Coronary artery (tissue), 2 donors: ENCODE results near the gene MGAT5.

Source experiments
- DNase-seq: peaks from one replicate; pipeline ENCODE4 v3.0.0-alpha.2; 2017; ENCODE audit warnings: low spot score
- H3K27ac ChIP-seq, 2 donors: fragments of 200-600 bp; sonication (generic); one replicate each; pipeline ENCODE4 v1.5.1; 2016 to 2019
- H3K4me3 ChIP-seq: fragments of 200-600 bp; sonication (generic); 2 replicates; pipeline ENCODE4 v1.5.1; 2016; ENCODE audit warnings: mild to moderate bottlenecking, moderate library complexity
- TF ChIP-seq, protein P1 (sequence below): fragments of 200-600 bp; sonication (generic); IDR thresholded peaks from one replicate; pipeline ENCODE4 v1.5.1; 2019; ENCODE audit warnings: antibody characterized with exemption

MGAT5 gene

DNA sequence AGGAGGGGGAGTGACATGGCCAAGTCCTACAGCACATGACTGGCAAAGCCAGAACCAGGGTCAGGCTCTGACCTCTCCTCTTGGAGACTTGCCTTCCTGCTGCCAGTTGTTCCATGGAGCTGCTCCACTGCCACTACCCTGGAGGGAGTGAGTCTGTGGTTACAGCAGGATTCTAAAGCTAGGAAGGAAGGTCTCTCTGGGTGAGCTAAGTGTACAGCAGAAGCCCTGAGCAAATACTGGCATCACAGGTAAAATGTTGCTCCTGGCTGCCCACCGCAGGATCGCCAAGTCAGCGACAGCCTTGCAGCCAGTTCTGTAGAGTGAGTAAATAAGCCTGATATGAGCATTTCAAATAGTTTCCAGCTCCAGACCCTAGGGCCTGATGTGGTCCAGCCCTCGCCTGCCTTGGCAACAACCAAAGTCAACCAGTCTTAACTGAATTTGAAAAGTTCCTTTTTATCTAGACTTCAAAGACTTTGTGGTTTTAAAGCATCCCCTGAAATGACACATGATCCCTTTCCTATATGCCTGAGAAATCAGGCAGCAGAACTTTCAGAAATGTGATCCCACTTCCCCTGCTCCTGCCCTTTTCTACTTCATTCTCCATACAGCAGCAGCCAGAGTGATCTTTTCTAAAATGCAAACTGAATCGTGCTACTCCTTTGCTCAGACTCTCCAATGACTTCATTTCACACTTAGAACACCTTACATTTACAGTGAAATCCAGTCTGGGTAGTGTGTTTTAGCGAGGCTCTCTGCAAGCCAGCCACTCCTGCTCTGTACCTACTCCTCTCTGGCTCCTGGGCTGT is 114.3 kb downstream of the MGAT5 start:
- no peak for DNase-seq
- TF ChIP-seq, protein P1, sequence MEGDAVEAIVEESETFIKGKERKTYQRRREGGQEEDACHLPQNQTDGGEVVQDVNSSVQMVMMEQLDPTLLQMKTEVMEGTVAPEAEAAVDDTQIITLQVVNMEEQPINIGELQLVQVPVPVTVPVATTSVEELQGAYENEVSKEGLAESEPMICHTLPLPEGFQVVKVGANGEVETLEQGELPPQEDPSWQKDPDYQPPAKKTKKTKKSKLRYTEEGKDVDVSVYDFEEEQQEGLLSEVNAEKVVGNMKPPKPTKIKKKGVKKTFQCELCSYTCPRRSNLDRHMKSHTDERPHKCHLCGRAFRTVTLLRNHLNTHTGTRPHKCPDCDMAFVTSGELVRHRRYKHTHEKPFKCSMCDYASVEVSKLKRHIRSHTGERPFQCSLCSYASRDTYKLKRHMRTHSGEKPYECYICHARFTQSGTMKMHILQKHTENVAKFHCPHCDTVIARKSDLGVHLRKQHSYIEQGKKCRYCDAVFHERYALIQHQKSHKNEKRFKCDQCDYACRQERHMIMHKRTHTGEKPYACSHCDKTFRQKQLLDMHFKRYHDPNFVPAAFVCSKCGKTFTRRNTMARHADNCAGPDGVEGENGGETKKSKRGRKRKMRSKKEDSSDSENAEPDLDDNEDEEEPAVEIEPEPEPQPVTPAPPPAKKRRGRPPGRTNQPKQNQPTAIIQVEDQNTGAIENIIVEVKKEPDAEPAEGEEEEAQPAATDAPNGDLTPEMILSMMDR = no peak
- Histone ChIP-seq H3K27ac (peak overlapping the region; percentile 53 to 66), H3K4me3 (no peak overlapping the region)

DNA sequence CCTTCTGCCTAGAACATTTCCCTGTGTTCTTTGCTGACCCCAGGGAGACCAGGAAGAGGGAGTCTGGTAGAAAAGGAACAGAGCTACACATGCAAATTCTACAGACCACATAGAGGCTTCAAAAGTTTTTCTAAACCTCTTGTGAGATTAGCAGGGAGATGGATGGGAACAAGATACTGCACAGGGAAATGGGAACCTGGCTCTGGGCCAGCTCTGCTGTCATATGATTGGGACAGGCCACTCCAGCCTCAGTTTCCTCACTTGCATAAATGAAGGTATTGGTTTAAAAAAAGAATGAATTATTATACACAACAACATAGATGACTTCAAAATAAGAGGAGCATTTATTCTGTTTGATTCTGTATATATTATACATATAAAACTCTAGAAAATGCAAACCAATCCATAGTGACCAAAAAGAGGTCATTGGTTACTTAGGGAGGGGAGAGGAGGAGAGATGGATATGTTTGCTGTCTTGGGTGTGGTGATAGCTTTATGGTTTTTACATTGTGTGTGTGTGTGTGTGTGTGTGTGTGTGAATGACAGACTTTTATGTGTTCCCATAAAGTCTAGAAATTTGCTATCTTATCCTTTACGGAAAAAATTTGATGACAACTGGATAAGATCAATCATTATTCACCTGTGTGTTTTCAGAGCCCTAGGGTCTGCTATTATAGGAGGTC is 115.5 kb downstream of the MGAT5 start:
- Histone ChIP-seq H3K4me3 (no peak overlapping the region), H3K27ac (peak overlapping the region in 1 of 2 donors; percentile 53)
- TF ChIP-seq, protein P1 = no peak
- no peak for DNase-seq

DNA sequence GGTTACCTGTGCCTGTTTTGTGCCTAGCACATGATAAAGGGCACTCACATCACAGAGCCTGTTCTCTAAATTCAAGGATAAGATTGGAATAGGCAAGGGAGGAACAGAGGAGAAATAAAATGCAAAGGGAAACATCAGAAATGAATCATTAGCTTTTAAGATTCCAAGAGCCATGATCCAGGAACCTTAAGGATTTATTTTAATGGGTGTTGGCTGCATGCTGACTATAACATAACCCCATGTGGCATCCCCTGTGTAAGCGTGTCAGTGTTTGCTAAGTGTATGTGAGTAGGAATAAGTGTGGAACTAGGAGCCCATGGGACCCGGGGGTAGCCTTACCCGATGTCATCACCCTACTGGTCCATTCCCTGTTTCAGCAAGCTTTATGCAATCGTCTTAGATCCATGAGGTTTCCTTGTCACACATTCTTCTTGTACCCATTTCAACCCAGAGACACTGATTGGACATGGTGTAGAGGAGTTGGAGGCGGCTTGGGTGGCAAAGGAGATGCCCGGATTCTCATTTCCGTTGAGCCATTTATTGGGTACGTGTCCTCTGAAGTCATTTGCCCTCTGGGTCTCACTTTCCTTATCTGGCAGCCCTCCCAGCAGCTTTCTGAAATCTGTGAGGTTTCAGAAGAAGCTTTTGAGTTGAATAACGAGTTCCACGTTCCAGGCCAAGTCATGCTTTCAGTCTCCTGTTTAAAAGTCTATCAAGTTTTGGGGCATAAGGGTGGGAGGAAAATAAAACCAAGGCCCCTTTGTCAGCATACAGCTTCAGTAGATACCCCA is 117.0 kb downstream of the MGAT5 start:
- no peak for DNase-seq
- Histone ChIP-seq H3K27ac (no peak overlapping the region), H3K4me3 (no peak overlapping the region)
- TF ChIP-seq, protein P1 = no peak

DNA sequence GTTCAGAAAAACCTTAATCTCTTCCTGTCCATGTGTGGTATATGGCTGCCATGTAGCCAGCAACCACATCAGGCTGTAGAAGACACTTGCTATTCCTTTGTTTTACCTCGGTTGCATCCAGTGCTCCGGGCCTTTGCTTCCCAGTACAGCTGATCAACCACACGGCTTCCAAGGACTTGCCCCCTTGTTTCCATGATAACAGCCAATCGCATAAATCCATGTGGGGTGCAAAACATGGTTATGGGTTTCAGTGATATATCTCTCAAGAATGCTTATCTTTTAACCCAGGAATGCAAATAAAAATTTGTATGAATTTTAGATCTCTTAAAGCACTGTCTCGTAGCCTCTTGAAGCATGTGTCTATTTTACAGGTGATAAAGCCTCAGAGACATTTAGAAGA is 118.3 kb downstream of the MGAT5 start:
- no peak overlapping the region for H3K27ac ChIP-seq
- DNase-seq = no peak
- TF ChIP-seq, protein P1 = no peak

DNA sequence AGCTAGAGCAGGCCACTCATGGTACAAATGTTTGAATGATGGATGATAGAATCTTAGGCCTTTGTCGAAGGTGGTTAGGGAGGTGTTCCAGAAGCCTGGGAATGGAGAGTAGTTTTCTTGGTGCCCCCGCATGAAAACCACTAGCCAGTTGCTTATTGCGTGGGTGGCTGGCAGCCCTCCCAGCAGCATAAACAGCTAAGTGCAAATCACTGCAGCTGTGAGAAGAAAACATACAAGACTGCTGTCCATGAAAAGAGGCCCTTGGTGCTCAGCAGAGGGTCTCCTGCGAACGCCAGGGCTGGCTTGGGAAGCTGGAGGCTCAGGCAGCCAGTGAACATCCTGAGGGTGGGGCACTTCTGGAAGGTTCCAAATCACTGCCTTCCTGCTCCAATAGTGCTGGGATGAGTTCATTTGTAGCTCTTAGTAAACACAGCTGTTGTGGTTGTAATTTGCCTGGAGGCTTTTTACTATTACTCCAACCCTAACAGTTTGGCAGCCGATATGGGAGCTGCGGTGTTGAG is 118.8 kb downstream of the MGAT5 start:
- no peak overlapping the region for H3K4me3 ChIP-seq
- TF ChIP-seq, protein P1 = no peak
- H3K27ac ChIP-seq = peak overlapping the region in 1 of 2 donors; percentile 32
- DNase-seq = no peak

More for the DNA sequence above, 118.3 kb downstream of the MGAT5 start:
- H3K4me3 ChIP-seq = no peak overlapping the region

- Histone ChIP-seq H3K27ac (peak overlapping the region in 1 of 2 donors; percentile 17), H3K4me3 (no peak overlapping the region)
- TF ChIP-seq, protein P1 = no peak
- no peak for DNase-seq
Measured at GRCh38 chr2:134375935-134376334, 122.1 kb downstream of the MGAT5 start.
